ENCODE measurements around the gene MARCO. TPM values are rescaled to one million over a fixed set of nuclear protein-coding genes. Genes with fewer than 3 reads are reported as not detected.

Gene MARCO
- total RNA-seq, 2 donors from 2014 or later, result 0.57 TPM; not detected in 1

- Histone ChIP-seq H3K4me1 (replicated peaks) (no peaks in the 10 kb centered on the region), H3K9me3 (no peaks in the 10 kb centered on the region), H3K27ac (no peak overlapping the region), H3K36me3 (no peaks in the 10 kb centered on the region), H3K4me3 (no peak overlapping the region), H3K27me3 (replicated peaks; ENCODE audit: insufficient read depth) (peaks cover 6% of the 10 kb centered on the region)
- 48% methylated on average over 3 of the region's 3 CpGs for WGBS
- intact Hi-C loops (cut with DNase I), result no loop called here
- no peak for DNase-seq (ENCODE audit: low spot score)
- TF ChIP-seq POLR2AphosphoS5 (IDR thresholded peaks at IDR 0.05) (no peak), CTCF (IDR thresholded peaks at IDR 0.05) (no peak), POLR2A (IDR thresholded peaks at IDR 0.05) (no peak)
Observed at GRCh38 chr2:118968042-118968441, 26.0 kb downstream of the MARCO start.

GRCh38 chr2:118968961-118969733, 27.2 kb downstream of the MARCO start:
- DNase-seq (ENCODE audit: low spot score), result no peak
- Histone ChIP-seq H3K27ac (no peak overlapping the region), H3K27me3 (replicated peaks; ENCODE audit: insufficient read depth) (peaks cover 6% of the 10 kb centered on the region), H3K9me3 (no peaks in the 10 kb centered on the region), H3K4me3 (no peak overlapping the region), H3K36me3 (no peaks in the 10 kb centered on the region), H3K4me1 (replicated peaks) (no peaks in the 10 kb centered on the region)
- intact Hi-C loops (cut with DNase I), result no loop called here
- 68% methylated on average over 7 of the region's 7 CpGs for WGBS
- TF ChIP-seq POLR2AphosphoS5 (IDR thresholded peaks at IDR 0.05), result no peak
- no peak for TF ChIP-seq POLR2A (IDR thresholded peaks at IDR 0.05)
- no peak for TF ChIP-seq CTCF (IDR thresholded peaks at IDR 0.05)

- WGBS, result 87% methylated on average over 16 of the region's 16 CpGs
- H3K4me1 ChIP-seq (replicated peaks), result no peaks in the 10 kb centered on the region
- no peaks in the 10 kb centered on the region for H3K36me3 ChIP-seq
- TF ChIP-seq POLR2AphosphoS5 (IDR thresholded peaks at IDR 0.05) (no peak), CTCF (IDR thresholded peaks at IDR 0.05) (no peak), POLR2A (IDR thresholded peaks at IDR 0.05) (no peak)
- intact Hi-C loops (cut with DNase I), result no loop called here
- no peak overlapping the region for H3K4me3 ChIP-seq
- no peak overlapping the region for H3K27ac ChIP-seq
- no peak for DNase-seq (ENCODE audit: low spot score)
- H3K9me3 ChIP-seq, result no peaks in the 10 kb centered on the region
- peaks cover 6% of the 10 kb centered on the region for H3K27me3 ChIP-seq (replicated peaks; ENCODE audit: insufficient read depth)
Observed at GRCh38 chr2:118969734-118970395, 27.9 kb downstream of the MARCO start.

GRCh38 chr2:118970396-118971135, 28.6 kb downstream of the MARCO start:
- 73% methylated on average over 10 of the region's 10 CpGs for WGBS
- TF ChIP-seq CTCF (IDR thresholded peaks at IDR 0.05), result no peak
- no peak for TF ChIP-seq POLR2AphosphoS5 (IDR thresholded peaks at IDR 0.05)
- TF ChIP-seq POLR2A (IDR thresholded peaks at IDR 0.05), result no peak
- intact Hi-C loops (cut with DNase I), result no loop called here
- Histone ChIP-seq H3K36me3 (no peaks in the 10 kb centered on the region), H3K4me1 (replicated peaks) (no peaks in the 10 kb centered on the region), H3K27me3 (replicated peaks; ENCODE audit: insufficient read depth) (peaks cover 6% of the 10 kb centered on the region), H3K27ac (no peak overlapping the region), H3K9me3 (no peaks in the 10 kb centered on the region), H3K4me3 (no peak overlapping the region)
- DNase-seq (ENCODE audit: low spot score), result no peak

Measured in prostate gland (tissue), 2 donors.